Osteoblast (primary cell): ENCODE measurements around the gene DCLK1. TPM values are rescaled to one million over a fixed set of nuclear protein-coding genes. Genes with fewer than 3 reads are reported as not detected.

ENCODE experiments used
- DNase-seq: peaks from one replicate; pipeline ENCODE4 v3.0.0; 2011; ENCODE audit warnings: low spot score, mixed read lengths; ENCODE audit not compliant: insufficient read length; ENCODE audit errors: missing footprints
- H2AFZ ChIP-seq: 2 replicates; pipeline ENCODE4 v1.6.0; 2011; ENCODE audit warnings: mild to moderate bottlenecking, low read length
- H3K27ac ChIP-seq: 2 replicates; pipeline ENCODE4 v1.5.1; 2011; ENCODE audit warnings: mild to moderate bottlenecking, low read depth, low read length, moderate library complexity
- H3K27me3 ChIP-seq: 2 replicates; pipeline ENCODE4 v1.6.0; 2012; ENCODE audit warnings: mild to moderate bottlenecking, control low read depth, inconsistent platforms, low read length, moderate library complexity; ENCODE audit not compliant: insufficient read depth
- H3K36me3 ChIP-seq: 2 replicates; pipeline ENCODE4 v1.5.1; 2011; ENCODE audit warnings: mild to moderate bottlenecking, low read length, control low read depth, moderate library complexity; ENCODE audit not compliant: insufficient read depth
- H3K4me1 ChIP-seq: 2 replicates; pipeline ENCODE4 v1.5.1; 2011; ENCODE audit warnings: mild to moderate bottlenecking, low read length, control low read depth, moderate library complexity; ENCODE audit not compliant: insufficient read depth
- H3K4me2 ChIP-seq: 2 replicates; pipeline ENCODE4 v1.6.0; 2011; ENCODE audit warnings: mild to moderate bottlenecking, low read length; ENCODE audit not compliant: insufficient read depth
- H3K4me3 ChIP-seq: fragments of 200-600 bp; sonication (generic); 3 replicates; pipeline ENCODE4 v1.5.1; 2012; ENCODE audit warnings: mild to moderate bottlenecking, low read length, inconsistent platforms; ENCODE audit not compliant: insufficient read depth
- H3K79me2 ChIP-seq: 2 replicates; pipeline ENCODE4 v1.6.0; 2012; ENCODE audit warnings: mild to moderate bottlenecking, low read length, control low read depth, inconsistent platforms; ENCODE audit not compliant: insufficient read depth
- H3K9me3 ChIP-seq: 2 replicates; pipeline ENCODE4 v1.5.1; 2011; ENCODE audit warnings: low read depth, low read length, control low read depth
- H4K20me1 ChIP-seq: 2 replicates; pipeline ENCODE4 v1.6.0; 2012; ENCODE audit warnings: mild to moderate bottlenecking, low read length, control low read depth; ENCODE audit not compliant: insufficient read depth
- CTCF ChIP-seq: IDR thresholded peaks from 2 replicates; pipeline ENCODE4 v1.5.1; 2011; ENCODE audit warnings: mild to moderate bottlenecking, low read depth, low read length, moderate library complexity; ENCODE audit errors: extremely low read depth
- total RNA-seq: library from RNA; depleted of rRNA; stranded (reverse); fragments of >200 nt; gene quantifications from 2 replicates; pipeline ENCODE4 v1.2.3, GENCODE V29; 2012

The DCLK1 gene
- total RNA-seq, 1 donor, result 132 TPM

- Histone ChIP-seq H3K4me2 (no peak overlapping the region), H3K79me2 (no peaks in the 10 kb centered on the region), H3K9me3 (no peaks in the 10 kb centered on the region), H3K36me3 (no peaks in the 10 kb centered on the region), H3K4me1 (peaks cover 18% of the 10 kb centered on the region), H3K27ac (no peak overlapping the region), H4K20me1 (no peaks in the 10 kb centered on the region), H3K27me3 (peaks cover 2% of the 10 kb centered on the region), H2AFZ (no peak overlapping the region), H3K4me3 (no peak overlapping the region)
- no peak for TF ChIP-seq CTCF
- no peak for DNase-seq
Observed at GRCh38 chr13:35722458-35723052, 408.6 kb downstream of the DCLK1 start.

- Histone ChIP-seq H3K9me3 (no peaks in the 10 kb centered on the region), H3K79me2 (no peaks in the 10 kb centered on the region), H3K27ac (no peak overlapping the region), H4K20me1 (no peaks in the 10 kb centered on the region), H3K4me3 (peak overlapping the region; percentile 61), H3K27me3 (no peaks in the 10 kb centered on the region), H3K36me3 (no peaks in the 10 kb centered on the region), H3K4me1 (peaks cover 18% of the 10 kb centered on the region), H2AFZ (peak overlapping the region; percentile 71), H3K4me2 (peak overlapping the region; percentile 80)
- DNase-seq, result peak; percentile 88
- peak; percentile 96 for TF ChIP-seq CTCF
Observed at GRCh38 chr13:35720690-35721554, 410.3 kb downstream of the DCLK1 start.

- Histone ChIP-seq H2AFZ (no peak overlapping the region), H3K27ac (no peak overlapping the region), H3K4me3 (no peak overlapping the region), H3K4me2 (peak overlapping the region; percentile 80), H3K27me3 (no peaks in the 10 kb centered on the region), H4K20me1 (no peaks in the 10 kb centered on the region), H3K79me2 (no peaks in the 10 kb centered on the region), H3K36me3 (no peaks in the 10 kb centered on the region), H3K9me3 (no peaks in the 10 kb centered on the region), H3K4me1 (peaks cover 18% of the 10 kb centered on the region)
- peak; percentile 41 for DNase-seq
- no peak for TF ChIP-seq CTCF
Observed at GRCh38 chr13:35720290-35720689, 410.9 kb downstream of the DCLK1 start.

Other genes with a start within 250 kb of the DCLK1 start
- gene SOHLH2, start 83.2 kb upstream of the DCLK1 start, total RNA-seq, result 1.5 and 2.2 TPM in 2 replicates
- 3.8 and 5.1 TPM in 2 replicates for gene CCDC169, start 166.4 kb upstream of the DCLK1 start, total RNA-seq
- 102 and 112 TPM in 2 replicates for gene SPART, start 215.0 kb upstream of the DCLK1 start, total RNA-seq